ENCODE data around the gene TAS2R1.

DNA sequence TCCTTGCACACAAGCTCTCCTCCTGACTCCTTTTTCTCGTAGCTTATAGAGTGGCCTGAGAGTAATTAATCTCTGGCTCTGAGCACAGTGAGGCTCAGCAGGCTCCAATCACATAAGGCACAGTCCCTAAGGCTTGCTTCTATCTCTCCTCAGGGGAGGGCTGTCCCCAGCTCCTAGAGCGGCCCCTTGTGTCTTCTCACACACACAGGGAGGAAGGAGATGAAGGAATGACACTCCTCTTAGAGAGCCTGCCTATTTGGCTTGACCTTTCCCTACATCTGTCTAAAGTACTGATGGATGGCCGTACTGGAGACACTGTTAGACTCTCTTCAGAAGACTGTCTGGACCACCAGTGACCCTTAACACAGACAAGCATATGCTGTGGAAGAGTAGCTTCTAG is 12.9 kb downstream of the TAS2R1 start:
- TF ChIP-seq, protein P1, sequence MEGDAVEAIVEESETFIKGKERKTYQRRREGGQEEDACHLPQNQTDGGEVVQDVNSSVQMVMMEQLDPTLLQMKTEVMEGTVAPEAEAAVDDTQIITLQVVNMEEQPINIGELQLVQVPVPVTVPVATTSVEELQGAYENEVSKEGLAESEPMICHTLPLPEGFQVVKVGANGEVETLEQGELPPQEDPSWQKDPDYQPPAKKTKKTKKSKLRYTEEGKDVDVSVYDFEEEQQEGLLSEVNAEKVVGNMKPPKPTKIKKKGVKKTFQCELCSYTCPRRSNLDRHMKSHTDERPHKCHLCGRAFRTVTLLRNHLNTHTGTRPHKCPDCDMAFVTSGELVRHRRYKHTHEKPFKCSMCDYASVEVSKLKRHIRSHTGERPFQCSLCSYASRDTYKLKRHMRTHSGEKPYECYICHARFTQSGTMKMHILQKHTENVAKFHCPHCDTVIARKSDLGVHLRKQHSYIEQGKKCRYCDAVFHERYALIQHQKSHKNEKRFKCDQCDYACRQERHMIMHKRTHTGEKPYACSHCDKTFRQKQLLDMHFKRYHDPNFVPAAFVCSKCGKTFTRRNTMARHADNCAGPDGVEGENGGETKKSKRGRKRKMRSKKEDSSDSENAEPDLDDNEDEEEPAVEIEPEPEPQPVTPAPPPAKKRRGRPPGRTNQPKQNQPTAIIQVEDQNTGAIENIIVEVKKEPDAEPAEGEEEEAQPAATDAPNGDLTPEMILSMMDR (IDR thresholded peaks at IDR 0.05): no peak
- no peak for TF ChIP-seq EZH2 (IDR thresholded peaks at IDR 0.05; ENCODE audit: borderline replicate concordance, insufficient read depth, low read depth, low read length, poor library complexity, severe bottlenecking)
